GM12865 (cell line): ENCODE results near the gene ZNF664.

Experiments
- DNase-seq: peaks from one replicate; pipeline ENCODE4 v3.0.0; 2010; ENCODE audit warnings: low read depth
- H3K4me3 ChIP-seq: 2 replicates; pipeline ENCODE4 v1.5.1; 2011; ENCODE audit warnings: mild to moderate bottlenecking, low read depth, low read length, control low read depth
- CTCF ChIP-seq: IDR thresholded peaks from 2 replicates; pipeline ENCODE4 v1.5.1; 2011; ENCODE audit warnings: low read length, control low read depth, low read depth, inconsistent platforms; ENCODE audit not compliant: insufficient read depth; ENCODE audit errors: missing control alignments

Gene ZNF664

DNA sequence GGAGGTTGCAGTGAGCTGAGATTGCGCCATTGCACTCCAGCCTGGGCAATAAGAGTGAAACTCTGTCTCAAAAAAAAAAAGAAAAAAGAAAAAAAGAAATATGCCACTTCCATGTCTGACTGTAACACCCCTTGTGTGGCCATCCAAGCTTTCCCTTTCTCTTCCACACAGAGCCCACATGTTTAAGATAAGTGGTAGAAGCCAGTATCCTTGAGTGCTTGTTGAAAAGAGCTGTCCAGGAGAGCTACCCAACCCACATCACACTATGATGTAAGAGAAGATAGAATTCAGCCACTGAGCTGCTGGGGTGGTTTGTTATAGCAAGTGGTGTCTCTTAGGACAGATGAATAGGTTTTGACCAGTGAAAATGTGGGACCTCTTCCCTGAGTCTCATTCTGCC is 82.1 kb downstream of the ZNF664 start:
- TF ChIP-seq CTCF = no peak
- no peak for DNase-seq
- H3K4me3 ChIP-seq = no peak overlapping the region

DNA sequence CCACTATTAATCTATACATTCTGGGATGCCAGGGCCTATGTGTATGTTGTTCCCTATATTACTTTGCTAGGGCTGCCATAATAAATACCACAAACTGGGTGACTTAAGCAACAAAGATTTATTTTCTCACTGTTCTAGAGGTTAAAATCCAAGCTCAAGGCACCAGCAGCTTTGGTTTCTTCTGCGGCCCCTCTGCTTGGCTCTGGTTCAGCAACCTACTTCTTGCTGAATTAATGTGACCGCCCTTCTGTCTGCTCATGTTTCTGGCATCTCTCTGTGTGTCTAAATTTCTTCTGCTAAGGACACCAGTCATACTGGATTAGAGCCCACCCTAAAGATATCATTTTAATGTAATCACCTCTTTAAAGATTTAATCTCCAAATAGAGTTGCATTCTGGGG is 84.7 kb downstream of the ZNF664 start:
- no peak for DNase-seq
- TF ChIP-seq CTCF = no peak

GRCh38 chr12:124059752-124060151 is 86.7 kb downstream of the ZNF664 start:
- DNase-seq = no peak
- H3K4me3 ChIP-seq = no peak overlapping the region
- no peak for TF ChIP-seq CTCF

More for the DNA sequence above, 84.7 kb downstream of the ZNF664 start:
- no peak overlapping the region for H3K4me3 ChIP-seq
